Measurements from ENCODE around the gene NOG.

Gene NOG

GRCh38 chr17:56638591-56639051 lies 45.1 kb downstream of the NOG start:
- no peak for DNase-seq

- no peak for DNase-seq
Observed at GRCh38 chr17:56639517-56639916, 46.0 kb downstream of the NOG start.

GRCh38 chr17:56640116-56640515 lies 46.6 kb downstream of the NOG start:
- DNase-seq = no peak

GRCh38 chr17:56641373-56641772 lies 47.9 kb downstream of the NOG start:
- no peak for DNase-seq

- no peak for DNase-seq
Observed at GRCh38 chr17:56641894-56642293, 48.4 kb downstream of the NOG start.

- no peak for DNase-seq
Observed at GRCh38 chr17:56642424-56642823, 48.9 kb downstream of the NOG start.

Measured in right forelimb (tissue), 1 donor.